T-helper 22 cell (primary cell): ENCODE data around the gene SMIM45.

Source experiments
- DNase-seq: peaks from one replicate; pipeline ENCODE4 v3.0.0-alpha.2; 2020; ENCODE audit warnings: low read depth

Gene SMIM45

DNA sequence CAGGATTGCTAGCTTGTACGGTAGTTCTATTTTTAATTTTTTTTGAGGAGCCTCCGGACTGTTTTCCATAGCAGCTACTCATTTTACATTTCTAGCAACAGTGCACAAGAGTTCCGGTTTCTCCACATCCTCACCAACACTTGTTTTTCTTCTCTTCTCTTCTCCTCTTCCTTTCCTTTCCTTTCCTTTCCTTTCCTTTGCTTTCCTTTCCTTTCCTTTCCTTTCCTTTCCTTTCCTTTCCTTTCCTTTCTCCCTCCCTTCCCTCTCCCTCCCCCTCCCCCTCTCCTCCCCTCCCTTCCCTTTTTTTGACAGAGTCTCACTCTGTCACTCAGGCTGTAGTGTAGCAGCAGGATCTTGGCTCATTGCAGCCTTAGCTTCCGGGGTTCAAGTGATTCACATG lies 56.0 kb downstream of the SMIM45 start:
- no peak for DNase-seq
